ENCODE data around the gene PWWP2B. TPM values are rescaled to one million over a fixed set of nuclear protein-coding genes. Genes with fewer than 3 reads are reported as not detected.

Gene PWWP2B
- total and polyA plus RNA-seq, 10 of the 15 experiments (the other 5 are each of a cell fraction or from before 2014, with no cell fraction given): 0.04 to 0.87 (median 0.35) TPM; not detected in 4

DNA sequence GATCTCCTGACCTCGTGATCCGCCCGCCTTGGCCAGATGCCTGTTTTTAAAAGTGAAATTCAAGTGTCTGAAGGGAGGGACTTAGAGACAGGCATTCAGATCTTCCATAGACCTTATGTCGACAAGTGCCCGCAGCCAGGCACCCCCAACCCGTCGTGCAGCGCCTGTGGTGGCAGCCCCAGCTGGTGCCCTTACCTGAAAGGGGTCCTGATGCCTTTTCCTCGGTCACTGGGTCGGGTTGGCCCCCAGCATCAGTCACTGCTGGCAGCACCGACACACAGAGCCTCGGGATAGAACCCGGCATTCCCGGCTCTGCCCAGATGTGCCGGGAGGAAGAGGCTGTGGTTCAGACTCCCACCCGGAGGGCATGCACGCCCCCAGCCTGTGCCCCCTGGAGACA is 41.7 kb upstream of the PWWP2B start:
- ChIA-PET CTCF (interaction anchor here (0.7 kb wide), 1 partner anchor 233 kb away, joined by 3 read pairs; no protein-coding TSS in a partner anchor), POLR2A (no interaction called here), SMC1A (ENCODE audit: uncharacterized antibody, unreplicated experiment) (no interaction called here), RAD21 (ENCODE audit: unreplicated experiment) (no interaction called here)
- in situ Hi-C loops (cut with MboI): no loop called here
- H3K9ac ChIP-seq (ENCODE audit: control insufficient read depth, insufficient read depth, low read length): no peak overlapping the region
- no peaks in the 10 kb centered on the region for H3K36me3 ChIP-seq (ENCODE audit: control insufficient read depth in 2 of 2, insufficient read depth in 2 of 2, low read length in 1 of 2)
- no TSS peak for BruUV-seq (replicated peaks)
- no peak overlapping the region for H3K4me3 ChIP-seq
- intact Hi-C loops (cut with micrococcal nuclease; ENCODE audit: unreplicated experiment): no loop called here
- H3K79me2 ChIP-seq (ENCODE audit: control insufficient read depth, insufficient read depth, low read length): no peaks in the 10 kb centered on the region
- no peaks in the 10 kb centered on the region for H3K4me1 ChIP-seq (ENCODE audit: control insufficient read depth, insufficient read depth, low read length)
- H3K4me2 ChIP-seq (ENCODE audit: control insufficient read depth, insufficient read depth): no peak overlapping the region
- H3K27me3 ChIP-seq (replicated peaks in 1 of 2; ENCODE audit: control insufficient read depth in 2 of 2, insufficient read depth in 2 of 2, low read length in 1 of 2): no peaks in the 10 kb centered on the region
- no peaks in the 10 kb centered on the region; the same call in 2 of the 3 replicates for H3K9me3 ChIP-seq (replicated peaks; ENCODE audit: control insufficient read depth, insufficient read depth, low read length)
- WGBS (ENCODE audit: insufficient coverage, insufficient replicate concordance, low lambda C conversion rate, missing lambda C conversion rate): 84% methylated on average over 16 of the region's 17 CpGs
- ATAC-seq (no peak), FAIRE-seq (no peak), DNase-seq (ENCODE audit: low read depth, low spot score) (no peak)
- H2AFZ ChIP-seq (ENCODE audit: control insufficient read depth, low read depth, low read length): no peak overlapping the region
- H3K27ac ChIP-seq (ENCODE audit: control insufficient read depth, insufficient read depth): no peak overlapping the region
- no peaks in the 10 kb centered on the region for H4K20me1 ChIP-seq (ENCODE audit: control insufficient read depth, insufficient read depth)
- no peak for TF ChIP-seq RB1 (IDR thresholded peaks at IDR 0.05; ENCODE audit: borderline replicate concordance)
- TF ChIP-seq, protein P1, sequence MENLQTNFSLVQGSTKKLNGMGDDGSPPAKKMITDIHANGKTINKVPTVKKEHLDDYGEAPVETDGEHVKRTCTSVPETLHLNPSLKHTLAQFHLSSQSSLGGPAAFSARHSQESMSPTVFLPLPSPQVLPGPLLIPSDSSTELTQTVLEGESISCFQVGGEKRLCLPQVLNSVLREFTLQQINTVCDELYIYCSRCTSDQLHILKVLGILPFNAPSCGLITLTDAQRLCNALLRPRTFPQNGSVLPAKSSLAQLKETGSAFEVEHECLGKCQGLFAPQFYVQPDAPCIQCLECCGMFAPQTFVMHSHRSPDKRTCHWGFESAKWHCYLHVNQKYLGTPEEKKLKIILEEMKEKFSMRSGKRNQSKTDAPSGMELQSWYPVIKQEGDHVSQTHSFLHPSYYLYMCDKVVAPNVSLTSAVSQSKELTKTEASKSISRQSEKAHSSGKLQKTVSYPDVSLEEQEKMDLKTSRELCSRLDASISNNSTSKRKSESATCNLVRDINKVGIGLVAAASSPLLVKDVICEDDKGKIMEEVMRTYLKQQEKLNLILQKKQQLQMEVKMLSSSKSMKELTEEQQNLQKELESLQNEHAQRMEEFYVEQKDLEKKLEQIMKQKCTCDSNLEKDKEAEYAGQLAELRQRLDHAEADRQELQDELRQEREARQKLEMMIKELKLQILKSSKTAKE (IDR thresholded peaks at IDR 0.05; ENCODE audit: low read depth, poor library complexity, severe bottlenecking): no peak
- TF ChIP-seq ZNF207 (IDR thresholded peaks at IDR 0.05; ENCODE audit: borderline replicate concordance): no peak
- no peak for TF ChIP-seq CHD1 (IDR thresholded peaks at IDR 0.05; ENCODE audit: low read depth, low read length)
- TF ChIP-seq HDAC6 (IDR thresholded peaks at IDR 0.05; ENCODE audit: unreplicated experiment): no peak
- no peak for TF ChIP-seq ZNF24 (IDR thresholded peaks at IDR 0.05)
- TF ChIP-seq RELA (IDR thresholded peaks at IDR 0.05; ENCODE audit: borderline replicate concordance, partially characterized antibody): no peak
- TF ChIP-seq, protein P2, sequence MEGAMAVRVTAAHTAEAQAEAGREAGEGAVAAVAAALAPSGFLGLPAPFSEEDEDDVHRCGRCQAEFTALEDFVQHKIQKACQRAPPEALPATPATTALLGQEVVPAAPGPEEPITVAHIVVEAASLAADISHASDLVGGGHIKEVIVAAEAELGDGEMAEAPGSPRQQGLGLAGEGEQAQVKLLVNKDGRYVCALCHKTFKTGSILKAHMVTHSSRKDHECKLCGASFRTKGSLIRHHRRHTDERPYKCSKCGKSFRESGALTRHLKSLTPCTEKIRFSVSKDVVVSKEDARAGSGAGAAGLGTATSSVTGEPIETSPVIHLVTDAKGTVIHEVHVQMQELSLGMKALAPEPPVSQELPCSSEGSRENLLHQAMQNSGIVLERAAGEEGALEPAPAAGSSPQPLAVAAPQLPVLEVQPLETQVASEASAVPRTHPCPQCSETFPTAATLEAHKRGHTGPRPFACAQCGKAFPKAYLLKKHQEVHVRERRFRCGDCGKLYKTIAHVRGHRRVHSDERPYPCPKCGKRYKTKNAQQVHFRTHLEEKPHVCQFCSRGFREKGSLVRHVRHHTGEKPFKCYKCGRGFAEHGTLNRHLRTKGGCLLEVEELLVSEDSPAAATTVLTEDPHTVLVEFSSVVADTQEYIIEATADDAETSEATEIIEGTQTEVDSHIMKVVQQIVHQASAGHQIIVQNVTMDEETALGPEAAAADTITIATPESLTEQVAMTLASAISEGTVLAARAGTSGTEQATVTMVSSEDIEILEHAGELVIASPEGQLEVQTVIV (IDR thresholded peaks at IDR 0.05; ENCODE audit: borderline replicate concordance, partially characterized antibody): no peak
- TF ChIP-seq BHLHE40 (IDR thresholded peaks at IDR 0.05; ENCODE audit: borderline replicate concordance in 1 of 2, low read depth in 2 of 2, low read length in 1 of 2): no peak
- TF ChIP-seq EP300 (IDR thresholded peaks at IDR 0.05; ENCODE audit: borderline replicate concordance in 1 of 2, control insufficient read depth in 1 of 2, low read depth in 2 of 2, low read length in 2 of 2): no peak
- TF ChIP-seq NR2C2 (IDR thresholded peaks at IDR 0.05; ENCODE audit: borderline replicate concordance, control insufficient read depth, insufficient read length, low read depth): no peak
- TF ChIP-seq, protein P3, sequence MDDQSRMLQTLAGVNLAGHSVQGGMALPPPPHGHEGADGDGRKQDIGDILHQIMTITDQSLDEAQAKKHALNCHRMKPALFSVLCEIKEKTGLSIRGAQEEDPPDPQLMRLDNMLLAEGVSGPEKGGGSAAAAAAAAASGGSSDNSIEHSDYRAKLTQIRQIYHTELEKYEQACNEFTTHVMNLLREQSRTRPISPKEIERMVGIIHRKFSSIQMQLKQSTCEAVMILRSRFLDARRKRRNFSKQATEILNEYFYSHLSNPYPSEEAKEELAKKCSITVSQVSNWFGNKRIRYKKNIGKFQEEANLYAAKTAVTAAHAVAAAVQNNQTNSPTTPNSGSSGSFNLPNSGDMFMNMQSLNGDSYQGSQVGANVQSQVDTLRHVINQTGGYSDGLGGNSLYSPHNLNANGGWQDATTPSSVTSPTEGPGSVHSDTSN (IDR thresholded peaks at IDR 0.05; ENCODE audit: insufficient replicate concordance, low read depth, low read length): no peak
- TF ChIP-seq, protein P4, sequence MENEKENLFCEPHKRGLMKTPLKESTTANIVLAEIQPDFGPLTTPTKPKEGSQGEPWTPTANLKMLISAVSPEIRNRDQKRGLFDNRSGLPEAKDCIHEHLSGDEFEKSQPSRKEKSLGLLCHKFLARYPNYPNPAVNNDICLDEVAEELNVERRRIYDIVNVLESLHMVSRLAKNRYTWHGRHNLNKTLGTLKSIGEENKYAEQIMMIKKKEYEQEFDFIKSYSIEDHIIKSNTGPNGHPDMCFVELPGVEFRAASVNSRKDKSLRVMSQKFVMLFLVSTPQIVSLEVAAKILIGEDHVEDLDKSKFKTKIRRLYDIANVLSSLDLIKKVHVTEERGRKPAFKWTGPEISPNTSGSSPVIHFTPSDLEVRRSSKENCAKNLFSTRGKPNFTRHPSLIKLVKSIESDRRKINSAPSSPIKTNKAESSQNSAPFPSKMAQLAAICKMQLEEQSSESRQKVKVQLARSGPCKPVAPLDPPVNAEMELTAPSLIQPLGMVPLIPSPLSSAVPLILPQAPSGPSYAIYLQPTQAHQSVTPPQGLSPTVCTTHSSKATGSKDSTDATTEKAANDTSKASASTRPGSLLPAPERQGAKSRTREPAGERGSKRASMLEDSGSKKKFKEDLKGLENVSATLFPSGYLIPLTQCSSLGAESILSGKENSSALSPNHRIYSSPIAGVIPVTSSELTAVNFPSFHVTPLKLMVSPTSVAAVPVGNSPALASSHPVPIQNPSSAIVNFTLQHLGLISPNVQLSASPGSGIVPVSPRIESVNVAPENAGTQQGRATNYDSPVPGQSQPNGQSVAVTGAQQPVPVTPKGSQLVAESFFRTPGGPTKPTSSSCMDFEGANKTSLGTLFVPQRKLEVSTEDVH (IDR thresholded peaks at IDR 0.05; ENCODE audit: low read depth, partially characterized antibody): no peak
- TF ChIP-seq YBX1 (IDR thresholded peaks at IDR 0.05): no peak
- TF ChIP-seq TAF1 (IDR thresholded peaks at IDR 0.05; ENCODE audit: borderline replicate concordance, low read depth, low read length): no peak
- TF ChIP-seq MTA3 (IDR thresholded peaks at IDR 0.05; ENCODE audit: borderline replicate concordance, low read length): no peak
